Stomach (tissue), 9 donors: ENCODE measurements around the gene CPT1B. TPM values are rescaled to one million over a fixed set of nuclear protein-coding genes. Genes with fewer than 3 reads are reported as not detected.

Experiments used
- DNase-seq, 2 donors: peaks; one replicate each; pipeline versions ENCODE4 v3.0.0 to v3.0.0-alpha.2; 2013 to 2019
- H3K27ac ChIP-seq, 5 donors: fragments of 200-600 bp in 4 of 5; sonication (generic) in 4 of 5; one replicate each; pipeline ENCODE4 v1.5.1; 2013 to 2019; ENCODE audit warnings: mild to moderate bottlenecking in 1 of 5, moderate library complexity in 1 of 5
- H3K27me3 ChIP-seq, 3 donors: fragments of 200-600 bp; sonication (generic); one replicate each; pipeline ENCODE4 v1.5.1; 2017 to 2019; ENCODE audit warnings: mixed run types in 1 of 3
- H3K36me3 ChIP-seq, 4 donors: fragments of 200-600 bp; sonication (generic); 1 replicate in 3 of 4; 2 replicates in 1 of 4; pipeline ENCODE4 v1.5.1; 2016 to 2019
- H3K4me1 ChIP-seq, 4 donors: fragments of 200-600 bp; sonication (generic); one replicate each; pipeline ENCODE4 v1.5.1; 2016 to 2019
- H3K4me3 ChIP-seq, 4 donors: fragments of 200-600 bp; sonication (generic) in 3 of 4; one replicate each; pipeline ENCODE4 v1.5.1; 2016 to 2019; ENCODE audit warnings: mild to moderate bottlenecking in 1 of 4
- H3K9me3 ChIP-seq, 4 donors: fragments of 200-600 bp; sonication (generic); one replicate each; pipeline ENCODE4 v1.5.1; 2016 to 2019
- CTCF ChIP-seq, 7 experiments: fragments of 450-650 bp in 4 of 7; fragments of 200-600 bp in 3 of 7; sonication (generic) in 3 of 7; IDR thresholded peaks; one replicate each; pipeline ENCODE4 v1.5.1; 2016 to 2019; ENCODE audit warnings: antibody characterized with exemption in 7 of 7, control low read depth in 2 of 7, mild to moderate bottlenecking in 1 of 7
- EP300 ChIP-seq: sonication (generic); formaldehyde crosslinking; IDR thresholded peaks from one replicate; pipeline ENCODE4 v1.6.1; 2017; ENCODE audit warnings: antibody characterized with exemption
- POLR2A ChIP-seq, 4 donors: fragments of 450-650 bp; IDR thresholded peaks; one replicate each; pipeline ENCODE4 v1.6.1; 2016; ENCODE audit warnings: antibody characterized with exemption in 4 of 4, control low read depth in 2 of 4, mild to moderate bottlenecking in 1 of 4, moderate library complexity in 1 of 4
- POLR2AphosphoS5 ChIP-seq, 3 donors: sonication (generic); formaldehyde crosslinking; IDR thresholded peaks; one replicate each; pipeline ENCODE4 v1.6.1; 2016; ENCODE audit warnings: antibody characterized with exemption in 3 of 3
- WGBS, 5 donors: extraction: QIAGEN DNeasy Blood & Tissue Kit in 3 of 5; methylation state at CpG; one replicate each; pipeline versions ENCODE4 v1.1.5 to v1.1.7; 2013 to 2018; 5-methylcytosine and 5-hydroxymethylcytosine counted together
- intact Hi-C: fragments of 100-400 bp; cut with DNase I; formaldehyde crosslinking; loops from one replicate; pipeline ENCODE4 v1.15.1; 2023; ENCODE audit warnings: low total_unique reads
- polyA plus RNA-seq, 3 donors: library from polyadenylated mRNA; stranded (reverse); fragments of 200-250 nt; gene quantifications; one replicate each; pipeline ENCODE4 v1.2.3, GENCODE V29; 2013
- total RNA-seq, 5 donors: library from RNA; depleted of rRNA; stranded (reverse); fragments of >200 nt; gene quantifications; one replicate each; pipeline versions ENCODE4 v1.1.0 to v1.2.3, GENCODE V29; 2014 to 2016
- donor health status: healthy with polysubstance abuse.
- donor health status: Bipolar disorder and iron deficiency.
- donor health status: healthy.

Gene CPT1B
- total and polyA plus RNA-seq, 8 donors: 6.6 to 164 (median 21.0) TPM

- no peaks in the 10 kb centered on the region for H3K27me3 ChIP-seq
- no peak for DNase-seq
- no peaks in the 10 kb centered on the region for H3K9me3 ChIP-seq
- intact Hi-C loops: no loop called here
- no peak overlapping the region for H3K4me3 ChIP-seq
- WGBS, 5 donors: 88 to 97% (median 94%) methylated on average over 8 of the region's 8 CpGs
- peaks cover 21 to 22% (median 22%) of the 10 kb centered on the region in 4 donors for H3K4me1 ChIP-seq
- no peak overlapping the region for H3K27ac ChIP-seq
- H3K36me3 ChIP-seq: peaks cover 0 to 3% (median 0%) of the 10 kb centered on the region in 4 donors
- no peak for TF ChIP-seq EP300
- TF ChIP-seq POLR2A (IDR thresholded peaks at IDR 0.05): no peak
- TF ChIP-seq POLR2AphosphoS5 (IDR thresholded peaks at IDR 0.05): no peak
- TF ChIP-seq CTCF (IDR thresholded peaks at IDR 0.05): no peak
Measured at GRCh38 chr22:50585781-50586180, 7.6 kb upstream of the CPT1B start.

- DNase-seq: no peak
- Histone ChIP-seq H3K4me3 (no peak overlapping the region), H3K9me3 (no peaks in the 10 kb centered on the region), H3K4me1 (peaks cover 22 to 28% (median 23%) of the 10 kb centered on the region in 4 donors), H3K36me3 (peaks cover 0 to 8% (median 3%) of the 10 kb centered on the region in 4 donors), H3K27me3 (no peaks in the 10 kb centered on the region), H3K27ac (no peak overlapping the region)
- intact Hi-C loops: no loop called here
- TF ChIP-seq EP300: no peak
- no peak for TF ChIP-seq CTCF (IDR thresholded peaks at IDR 0.05)
- TF ChIP-seq POLR2A (IDR thresholded peaks at IDR 0.05): no peak
- TF ChIP-seq POLR2AphosphoS5 (IDR thresholded peaks at IDR 0.05): no peak
- 85 to 97% (median 90%) methylated on average over 3 of the region's 3 CpGs for WGBS, 5 donors
Measured at GRCh38 chr22:50585238-50585637, 7.0 kb upstream of the CPT1B start.

GRCh38 chr22:50584106-50585096, 6.2 kb upstream of the CPT1B start:
- TF ChIP-seq EP300 (no peak), CTCF (IDR thresholded peaks at IDR 0.05) (no peak), POLR2AphosphoS5 (IDR thresholded peaks at IDR 0.05) (no peak), POLR2A (IDR thresholded peaks at IDR 0.05) (no peak)
- intact Hi-C loops: no loop called here
- no peaks in the 10 kb centered on the region for H3K9me3 ChIP-seq
- H3K27me3 ChIP-seq: no peaks in the 10 kb centered on the region
- WGBS, 5 donors: 91 to 95% (median 94%) methylated on average over 23 of the region's 23 CpGs
- DNase-seq: no peak
- H3K4me3 ChIP-seq: no peak overlapping the region
- peaks cover 22 to 28% (median 23%) of the 10 kb centered on the region in 4 donors for H3K4me1 ChIP-seq
- peak overlapping the region in 1 of 5 donors; percentile 98 for H3K27ac ChIP-seq
- peaks cover 0 to 16% (median 10%) of the 10 kb centered on the region in 4 donors for H3K36me3 ChIP-seq

GRCh38 chr22:50583294-50583861, 5.2 kb upstream of the CPT1B start:
- WGBS, 5 donors: 5 to 7% (median 6%) methylated on average over 20 to 37 of the region's 37 CpGs
- intact Hi-C loops: no loop called here
- DNase-seq: no peak

More at GRCh38 chr22:50583294-50583861, 5.2 kb upstream of the CPT1B start:
- Histone ChIP-seq H3K4me3 (peak overlapping the region; percentile 66 to 82 (median 79)), H3K27me3 (peaks cover 0 to 2% (median 0%) of the 10 kb centered on the region in 3 donors), H3K9me3 (no peaks in the 10 kb centered on the region), H3K4me1 (peaks cover 27 to 39% (median 31%) of the 10 kb centered on the region in 4 donors), H3K27ac (peak overlapping the region; percentile 77 to 100 (median 97)), H3K36me3 (peaks cover 0 to 27% (median 17%) of the 10 kb centered on the region in 4 donors)
- TF ChIP-seq EP300 (no peak), POLR2AphosphoS5 (IDR thresholded peaks at IDR 0.05) (no peak), POLR2A (IDR thresholded peaks at IDR 0.05) (no peak), CTCF (IDR thresholded peaks at IDR 0.05) (no peak)
